ENCODE results near the gene QSER1.
A peak's percentile ranks its signal among the peaks of the same experiment; 100 is the strongest.

Gene QSER1

DNA sequence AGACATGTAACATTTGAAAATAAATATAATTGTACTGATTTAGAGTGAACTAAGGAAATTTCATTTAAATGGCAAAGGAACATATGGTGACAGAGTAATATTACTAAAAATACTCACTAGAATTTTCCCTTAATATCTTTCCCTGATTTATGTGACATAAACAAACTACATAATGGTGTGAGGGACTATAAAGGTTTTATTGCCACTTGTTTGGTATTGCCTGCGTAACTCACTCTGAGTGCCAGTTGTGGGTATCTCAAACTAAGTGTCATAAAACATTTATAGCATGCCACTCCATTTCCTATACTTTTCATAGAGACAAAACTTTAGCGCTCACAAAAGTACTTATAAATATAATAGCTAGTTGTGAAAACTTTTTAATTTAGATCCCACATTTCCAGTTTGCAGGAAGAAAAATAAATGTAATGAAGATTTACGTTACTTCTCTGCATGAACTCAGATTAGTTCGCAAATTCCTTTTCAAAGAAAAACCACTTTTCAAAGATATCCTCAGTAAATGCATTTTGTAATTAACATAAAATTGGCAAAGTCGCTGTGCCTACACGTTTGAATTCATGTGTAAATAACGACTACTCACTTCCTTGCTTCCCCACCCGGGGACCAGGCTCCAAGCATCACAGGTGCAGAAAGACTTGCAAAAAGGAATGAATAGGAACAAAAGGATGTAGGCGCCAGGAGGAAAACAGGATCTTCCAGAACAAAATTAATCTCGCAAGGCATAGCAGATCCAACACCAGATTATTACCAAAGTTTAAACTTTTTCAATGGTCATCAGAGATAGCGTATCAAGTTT, 1.6 kb upstream of the QSER1 start:
- DNase-seq (ENCODE audit: low read depth), result no peak
- no peak for TF ChIP-seq CTCF (IDR thresholded peaks at IDR 0.05; ENCODE audit: low read depth, low read length, missing control alignments)
- H3K4me3 ChIP-seq (ENCODE audit: low read depth, low read length), result no peak overlapping the region

GRCh38 chr11:32891657-32892354, 805 bp upstream of the QSER1 start:
- peak overlapping the region; percentile 95 for H3K4me3 ChIP-seq (ENCODE audit: low read depth, low read length)
- no peak for DNase-seq (ENCODE audit: low read depth)
- TF ChIP-seq CTCF (IDR thresholded peaks at IDR 0.05; ENCODE audit: low read depth, low read length, missing control alignments), result no peak

- no peak for DNase-seq (ENCODE audit: low read depth)
- H3K4me3 ChIP-seq (ENCODE audit: low read depth, low read length), result peak overlapping the region; percentile 95
- no peak for TF ChIP-seq CTCF (IDR thresholded peaks at IDR 0.05; ENCODE audit: low read depth, low read length, missing control alignments)
Observed at GRCh38 chr11:32893093-32893342, 407 bp downstream of the QSER1 start.

DNA sequence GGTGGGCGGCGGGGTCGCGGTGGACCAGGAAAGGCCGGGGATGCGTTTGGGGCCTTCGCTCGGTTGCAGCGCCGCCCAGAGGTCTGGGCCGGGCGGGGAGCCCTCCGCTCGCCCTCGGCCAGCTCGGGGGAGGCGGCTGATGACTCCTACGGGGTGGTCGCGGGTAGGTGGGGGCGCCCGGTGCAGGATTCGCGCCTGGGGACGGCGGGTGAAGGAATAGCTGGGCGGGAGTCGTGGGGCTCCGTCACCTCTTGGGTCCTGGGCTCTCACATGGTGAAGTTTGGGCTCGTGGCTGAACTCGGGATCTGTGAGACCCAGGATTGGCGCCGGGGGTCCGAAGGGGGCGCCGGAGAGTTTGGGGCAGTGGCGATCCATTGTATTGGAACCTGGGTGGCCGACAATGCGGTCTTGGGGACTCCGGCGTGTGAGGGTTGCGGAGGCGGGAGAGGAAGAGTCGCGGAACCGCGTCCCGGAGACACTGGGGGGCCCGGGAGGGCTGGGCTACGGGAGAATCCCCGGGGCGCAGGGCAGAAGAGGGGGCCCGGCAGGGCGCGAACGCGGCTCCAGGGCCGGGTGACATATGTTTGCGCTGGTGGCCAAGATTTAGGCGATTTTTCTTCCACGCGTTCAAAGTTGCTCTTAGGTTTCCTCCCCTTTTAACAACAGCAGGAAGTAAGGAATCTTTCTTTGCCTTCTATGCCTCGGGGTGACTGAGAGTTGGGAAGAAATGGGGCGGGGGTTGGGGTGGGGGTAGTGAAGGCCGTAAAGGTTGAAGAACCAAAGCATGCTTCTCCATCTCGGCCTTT, 935 bp downstream of the QSER1 start:
- TF ChIP-seq CTCF (IDR thresholded peaks at IDR 0.05; ENCODE audit: low read depth, low read length, missing control alignments), result peak; percentile 25
- peak overlapping the region; percentile 95 for H3K4me3 ChIP-seq (ENCODE audit: low read depth, low read length)
- DNase-seq (ENCODE audit: low read depth), result no peak

DNA sequence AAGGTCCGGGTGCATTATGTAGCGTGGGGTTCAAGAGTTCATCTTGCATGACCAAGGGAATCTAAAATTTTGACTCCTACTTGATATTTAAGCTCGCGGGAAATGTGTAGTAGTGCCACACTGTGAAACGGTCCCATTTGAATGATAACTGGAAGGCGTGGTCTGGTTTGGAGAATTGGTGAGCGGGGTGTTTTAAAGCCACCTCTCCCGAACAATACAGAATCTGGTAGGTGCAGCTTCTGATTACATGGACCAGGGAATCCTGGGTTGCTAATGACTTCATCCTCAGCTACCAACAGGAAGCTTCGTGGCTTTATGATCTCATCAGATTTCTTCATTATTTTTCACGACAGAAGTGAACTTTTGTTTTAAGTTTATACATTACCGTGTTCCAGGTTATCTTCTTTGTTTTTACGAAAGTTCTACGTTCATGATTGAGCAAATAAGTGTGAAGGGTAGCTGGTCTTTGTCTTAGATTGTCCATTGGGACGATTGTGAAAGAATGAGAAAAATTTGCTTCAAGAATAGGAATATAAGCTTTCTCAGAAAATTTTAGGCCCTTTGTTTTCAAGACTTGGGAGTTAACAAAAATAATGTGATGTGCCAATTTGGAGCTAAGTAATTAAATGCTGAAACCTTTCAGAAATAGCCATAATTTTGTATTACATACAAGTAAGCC, 1.7 kb downstream of the QSER1 start:
- TF ChIP-seq CTCF (IDR thresholded peaks at IDR 0.05; ENCODE audit: low read depth, low read length, missing control alignments), result no peak
- no peak for DNase-seq (ENCODE audit: low read depth)

DNA sequence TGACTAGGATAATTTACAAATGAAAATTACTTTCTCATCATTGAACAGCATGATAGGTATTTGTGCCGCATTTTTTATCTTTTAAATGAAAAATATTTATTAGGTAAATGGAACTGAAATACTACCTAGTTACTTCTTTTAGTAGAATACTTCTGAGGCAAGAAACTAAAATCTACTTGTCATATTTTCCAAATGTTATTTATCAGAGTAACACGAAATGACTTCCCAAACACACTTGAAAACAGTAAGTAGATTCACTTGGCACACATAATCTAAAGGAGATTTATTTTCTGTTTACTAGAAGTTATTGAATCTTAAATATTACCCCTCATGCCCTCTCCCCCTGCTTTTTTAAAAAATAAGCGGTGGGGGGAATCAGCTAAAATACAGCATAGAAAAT, 2.3 kb downstream of the QSER1 start:
- peak overlapping the region; percentile 95; the same call in 1 of the 2 replicates for H3K4me3 ChIP-seq (ENCODE audit: low read depth, low read length)
- no peak for DNase-seq (ENCODE audit: low read depth)
- no peak for TF ChIP-seq CTCF (IDR thresholded peaks at IDR 0.05; ENCODE audit: low read depth, low read length, missing control alignments)

More for the DNA sequence above, 1.7 kb downstream of the QSER1 start:
- H3K4me3 ChIP-seq (ENCODE audit: low read depth, low read length), result peak overlapping the region; percentile 95
